GM10248 (cell line): ENCODE data around the gene PHACTR1.
"Not testable (repeated sequence)": the region's sequence is repeated elsewhere in the genome, so short reads cannot be mapped to it uniquely, and the experiment has no call there.

Source experiments
- CTCF ChIA-PET: fragments of 300-600 bp; sonication (Branson Sonifier 250); formaldehyde crosslinking; extraction: SDS; loops from one replicate; lab custom pipeline; 2021; ENCODE audit warnings: antibody characterized with exemption; lab: Yijun Ruan, JAX
- POLR2A ChIA-PET: fragments of 350-650 bp; sonication (Branson Sonifier 250); formaldehyde crosslinking; extraction: SDS; loops from one replicate; lab custom pipeline; 2020; ENCODE audit warnings: antibody characterized with exemption; lab: Yijun Ruan, JAX
- DNase-seq: peaks from one replicate; pipeline ENCODE4 v3.0.0; 2012; ENCODE audit errors: extremely low spot score
- CTCF ChIP-seq: IDR thresholded peaks from 2 replicates; pipeline ENCODE4 v1.5.1; 2012; ENCODE audit warnings: mild to moderate bottlenecking, low read depth; ENCODE audit errors: extremely low read depth, missing control alignments, control extremely low read depth

Gene PHACTR1

DNA sequence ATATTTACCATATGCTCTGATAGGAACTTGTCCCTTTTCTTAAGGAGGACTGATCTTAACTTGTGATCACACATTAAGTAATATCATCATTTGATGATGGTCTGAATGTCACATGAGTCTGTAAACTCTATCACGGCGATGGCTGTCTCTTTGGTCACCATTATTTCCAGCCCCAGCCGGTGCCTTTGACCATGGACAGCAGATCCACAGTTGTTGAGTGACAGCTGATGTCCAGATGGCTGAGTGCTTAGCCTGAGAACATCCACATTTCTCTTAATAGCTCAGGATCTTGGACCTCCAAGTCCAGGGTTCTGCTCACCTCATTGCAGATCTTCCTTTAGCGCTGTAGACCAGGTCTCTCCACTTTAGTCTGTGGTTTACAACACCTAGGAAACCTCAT lies 440.7 kb downstream of the PHACTR1 start:
- POLR2A ChIA-PET = no interaction called here
- TF ChIP-seq CTCF = no peak
- CTCF ChIA-PET = no interaction called here
- no peak for DNase-seq

- ChIA-PET POLR2A (no interaction called here), CTCF (interaction anchor here (1.2 kb wide), 1 partner anchor 124 kb away, joined by 4 read pairs; no protein-coding TSS in a partner anchor)
- DNase-seq = no peak
- TF ChIP-seq CTCF = no peak
Observed at GRCh38 chr6:13159300-13159699, 442.7 kb downstream of the PHACTR1 start.

DNA sequence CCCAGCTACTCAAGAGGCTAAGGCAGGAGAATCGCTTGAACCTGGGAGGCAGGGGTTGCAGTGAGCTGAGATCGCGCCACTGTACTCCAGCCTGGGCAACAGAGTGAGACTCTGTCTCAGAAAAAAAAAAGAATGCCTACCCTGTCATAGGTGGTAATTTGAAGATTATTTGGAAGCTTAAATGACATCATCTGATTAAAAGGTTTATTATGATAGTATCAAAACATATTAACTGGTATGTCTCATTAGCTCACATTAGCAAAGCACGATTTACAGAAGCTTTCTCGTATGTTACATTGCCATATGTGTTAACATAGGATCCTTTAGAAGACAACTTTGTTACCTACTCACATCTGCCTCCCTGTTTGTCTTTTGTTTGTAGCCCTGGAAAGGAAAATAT lies 443.3 kb downstream of the PHACTR1 start:
- DNase-seq, POLR2A ChIA-PET: not testable (repeated sequence)
- CTCF ChIA-PET = interaction anchor here (1.2 kb wide), 1 partner anchor 123 kb away, joined by 4 read pairs; no protein-coding TSS in a partner anchor

DNA sequence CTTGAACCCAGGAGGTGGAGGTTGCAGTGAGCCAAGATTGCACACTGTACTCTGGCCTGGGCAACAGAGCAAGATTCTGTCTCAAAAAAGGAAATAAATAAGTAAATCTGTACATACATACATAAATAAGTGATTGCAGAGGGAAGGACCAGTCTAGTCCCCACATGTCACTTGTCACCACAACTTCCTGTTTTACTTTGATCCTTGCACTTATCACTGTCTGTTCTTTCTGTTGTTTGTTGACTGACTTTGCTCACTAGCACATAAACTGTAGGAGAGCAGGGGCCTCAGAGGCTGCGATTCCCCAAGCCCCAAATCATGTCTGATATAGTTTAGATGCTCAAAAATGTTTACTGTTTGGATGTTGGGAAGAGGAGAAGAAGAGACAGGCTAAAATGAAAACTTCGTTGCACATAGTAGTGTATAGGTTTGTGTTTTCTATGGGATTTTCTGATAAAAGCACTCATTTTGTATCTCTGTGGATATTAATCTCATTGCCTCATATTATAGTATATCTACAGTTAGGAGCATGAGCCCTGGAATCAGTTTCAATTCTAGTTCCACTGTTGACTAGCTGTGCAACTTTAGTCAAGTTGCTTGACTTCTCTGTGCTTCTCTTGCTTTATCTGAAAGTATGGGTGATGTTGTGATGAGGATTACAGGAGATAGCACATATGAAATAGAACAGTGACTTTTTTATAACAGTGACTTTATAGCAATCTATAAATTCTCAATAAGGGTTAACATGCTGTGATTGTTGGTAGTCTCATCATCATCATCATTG lies 446.8 kb downstream of the PHACTR1 start:
- POLR2A ChIA-PET = no interaction called here

GRCh38 chr6:13164291-13164690 lies 447.7 kb downstream of the PHACTR1 start:
- TF ChIP-seq CTCF = no peak
- CTCF ChIA-PET = no interaction called here
- POLR2A ChIA-PET = no interaction called here

More for the DNA sequence above, 446.8 kb downstream of the PHACTR1 start:
- no peak for DNase-seq
- CTCF ChIA-PET = no interaction called here
- TF ChIP-seq CTCF = no peak

GRCh38 chr6:13165502-13166172 lies 449.1 kb downstream of the PHACTR1 start:
- no peak for TF ChIP-seq CTCF
- ChIA-PET POLR2A (no interaction called here), CTCF (no interaction called here)
- no peak for DNase-seq

More at GRCh38 chr6:13164291-13164690, 447.7 kb downstream of the PHACTR1 start:
- no peak for DNase-seq

GRCh38 chr6:13166269-13166668 lies 449.7 kb downstream of the PHACTR1 start:
- no peak for TF ChIP-seq CTCF
- POLR2A ChIA-PET = no interaction called here
- DNase-seq = no peak

More at GRCh38 chr6:13166269-13166668, 449.7 kb downstream of the PHACTR1 start:
- CTCF ChIA-PET = no interaction called here
